Activated CD8-positive, alpha-beta memory T cell treated with anti-CD3 and anti-CD28 coated beads, Interleukin-2, amount 50 U/mL, for 1 hour (primary cell): ENCODE measurements around the gene BEND6.
"Not testable (repeated sequence)": the region's sequence is repeated elsewhere in the genome, so short reads cannot be mapped to it uniquely, and the experiment has no call there.

ENCODE experiments used
- DNase-seq: peaks from one replicate; pipeline ENCODE4 v3.0.0-alpha.2; 2020; ENCODE audit errors: extremely low read depth

BEND6 gene

DNA sequence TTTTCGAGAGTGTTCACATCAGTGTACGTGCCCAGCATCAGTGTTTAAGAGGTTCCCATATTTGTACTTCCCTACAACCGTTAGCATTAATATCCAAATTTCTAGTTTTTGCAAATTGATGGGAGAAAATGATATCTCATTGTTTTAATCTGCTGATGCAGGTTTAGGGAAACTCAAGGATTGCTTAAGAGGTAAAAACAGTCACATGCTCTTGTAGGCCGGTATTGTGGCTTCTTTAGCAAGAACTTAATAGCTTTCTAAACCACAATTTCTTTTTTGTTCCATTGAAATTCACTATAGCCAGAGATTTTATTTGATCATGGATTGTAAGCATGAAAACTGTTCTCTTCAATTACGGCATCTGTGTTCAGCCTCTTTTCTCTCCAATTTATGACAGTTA, 29.5 kb downstream of the BEND6 start:
- no peak for DNase-seq

DNA sequence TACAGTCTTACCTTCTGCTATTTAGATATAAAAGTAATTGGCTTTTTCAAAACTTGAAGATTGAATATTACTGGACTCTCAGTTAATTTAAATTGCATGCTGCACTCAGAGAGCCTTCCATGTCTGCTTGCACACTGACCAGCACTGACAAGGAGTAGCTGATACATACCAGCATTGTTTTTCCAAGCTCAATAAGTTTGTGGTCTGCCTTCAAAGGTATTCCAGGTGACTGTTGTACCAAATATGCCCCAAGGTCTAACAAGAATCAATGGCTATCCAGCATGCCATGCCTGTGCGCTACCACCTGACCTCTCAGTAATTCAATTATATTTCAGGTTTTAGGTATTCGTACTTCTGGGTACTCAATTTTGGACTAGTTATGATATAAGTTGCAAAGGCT, 30.0 kb downstream of the BEND6 start:
- DNase-seq: no peak

DNA sequence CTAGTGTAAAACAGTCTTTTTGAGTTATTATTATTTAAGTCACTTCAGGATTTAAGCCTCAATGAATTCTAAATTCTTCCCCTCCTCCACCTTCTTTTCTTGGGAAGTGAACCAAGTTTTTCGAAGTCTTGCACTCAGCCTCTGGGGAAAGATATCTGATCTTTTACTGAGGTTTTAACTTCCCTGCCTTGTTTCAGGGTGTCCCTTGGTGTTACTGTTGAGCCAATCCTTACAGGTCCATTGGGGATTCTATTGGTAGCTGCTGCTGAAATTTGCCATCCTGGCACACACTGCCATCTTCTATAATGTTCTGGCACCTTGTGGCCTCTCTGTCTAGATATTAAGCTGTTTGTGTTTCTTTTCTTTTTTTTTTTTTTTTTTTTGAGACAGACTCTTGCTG, 31.7 kb downstream of the BEND6 start:
- DNase-seq: no peak

- no peak for DNase-seq
These were observed 33.2 kb downstream of the BEND6 start for GRCh38 chr6:56988145-56988544.

GRCh38 chr6:56992036-56992435, 37.1 kb downstream of the BEND6 start:
- no peak for DNase-seq

- DNase-seq: no peak
These were observed 37.8 kb downstream of the BEND6 start for GRCh38 chr6:56992703-56993102.

DNA sequence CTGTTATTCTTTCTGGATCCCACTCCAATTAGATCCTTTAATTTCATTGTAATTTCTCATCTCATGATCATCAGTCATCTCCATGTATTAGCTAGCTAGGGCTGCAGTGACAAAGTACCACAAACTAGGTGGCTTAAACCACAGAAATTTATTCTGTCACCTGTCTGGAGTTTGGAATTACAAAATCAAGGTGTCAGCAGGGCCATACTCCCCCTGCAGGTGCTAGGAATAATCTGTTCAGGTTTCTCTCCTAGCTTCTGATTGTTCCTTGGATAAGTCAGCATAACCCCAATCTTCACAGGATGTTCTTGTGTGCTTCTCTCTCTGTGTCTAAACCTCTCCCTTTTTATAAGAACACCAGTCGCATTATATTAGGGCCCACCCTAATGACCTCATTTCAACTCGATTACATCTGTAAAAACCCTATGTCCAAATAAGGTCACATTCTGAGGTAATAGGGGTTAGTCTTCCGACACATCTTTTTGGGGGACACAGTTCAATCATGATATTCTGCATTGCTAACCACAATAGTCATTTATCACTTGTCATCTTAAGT, 40.5 kb downstream of the BEND6 start:
- no peak for DNase-seq

- no peak for DNase-seq
These were observed 41.5 kb downstream of the BEND6 start for GRCh38 chr6:56996401-56996800.

GRCh38 chr6:56999049-56999448, 44.1 kb downstream of the BEND6 start:
- no peak for DNase-seq

GRCh38 chr6:56999748-57000147, 44.8 kb downstream of the BEND6 start:
- DNase-seq: not testable (repeated sequence)

DNA sequence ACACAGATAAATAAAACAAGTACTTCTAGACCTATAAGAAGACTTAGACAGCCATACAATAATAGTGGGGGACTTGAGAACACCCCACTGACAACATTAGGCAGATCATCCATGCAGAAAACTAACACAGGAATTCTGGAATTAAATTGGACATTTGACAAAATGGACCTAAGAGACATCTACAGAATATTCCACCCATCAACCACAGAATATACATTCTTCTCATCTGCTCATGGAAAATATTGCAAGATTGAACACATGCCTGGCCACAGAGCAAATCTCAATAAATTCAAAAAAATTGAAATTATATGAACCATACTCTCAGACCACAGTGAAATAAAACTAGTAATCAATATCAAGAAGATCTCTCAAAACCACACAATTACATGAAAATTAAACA, 47.3 kb downstream of the BEND6 start:
- DNase-seq: no peak

- DNase-seq: no peak
These were observed 49.4 kb downstream of the BEND6 start for GRCh38 chr6:57004292-57004691.

DNA sequence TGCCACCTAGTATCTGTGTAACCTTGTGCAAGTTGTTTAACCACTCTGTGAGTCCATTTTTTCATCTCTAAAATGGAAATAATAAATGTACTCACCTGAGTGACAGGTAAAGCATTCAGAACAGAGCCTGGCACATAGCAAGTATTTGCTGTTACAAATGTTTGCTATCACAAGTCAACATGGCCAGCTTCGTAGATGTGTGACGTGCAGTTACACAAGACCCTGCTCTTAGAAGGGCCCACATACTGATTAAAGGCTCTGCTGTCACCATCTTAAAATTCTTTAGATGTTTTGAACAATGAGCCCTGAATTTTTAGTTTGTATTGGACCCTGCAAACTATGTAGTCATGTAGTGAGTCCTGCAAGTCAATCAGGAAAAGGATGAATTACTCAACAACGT, 51.2 kb downstream of the BEND6 start:
- no peak for DNase-seq

- not testable (repeated sequence) for DNase-seq
These were observed 53.2 kb downstream of the BEND6 start for GRCh38 chr6:57008069-57008468.

DNA sequence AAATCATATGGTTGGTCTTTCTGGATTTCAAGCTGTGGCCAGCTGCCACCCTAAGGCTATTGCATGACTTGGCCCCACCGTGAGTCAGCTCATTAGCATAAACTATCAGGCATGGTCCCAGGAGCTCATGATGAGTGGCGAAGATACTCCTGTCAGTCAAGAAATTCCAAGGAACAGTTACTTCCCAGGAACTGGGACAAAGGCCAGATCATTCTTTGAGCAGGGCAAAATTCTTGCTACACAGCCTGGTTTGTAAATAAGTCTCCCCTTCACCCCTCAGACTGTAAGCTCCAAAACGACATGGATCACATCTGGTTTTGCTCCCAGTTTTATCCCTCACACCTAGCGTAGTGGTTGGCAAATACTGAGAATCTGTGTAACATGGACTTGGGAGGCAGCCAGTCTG, 58.6 kb downstream of the BEND6 start:
- no peak for DNase-seq

DNA sequence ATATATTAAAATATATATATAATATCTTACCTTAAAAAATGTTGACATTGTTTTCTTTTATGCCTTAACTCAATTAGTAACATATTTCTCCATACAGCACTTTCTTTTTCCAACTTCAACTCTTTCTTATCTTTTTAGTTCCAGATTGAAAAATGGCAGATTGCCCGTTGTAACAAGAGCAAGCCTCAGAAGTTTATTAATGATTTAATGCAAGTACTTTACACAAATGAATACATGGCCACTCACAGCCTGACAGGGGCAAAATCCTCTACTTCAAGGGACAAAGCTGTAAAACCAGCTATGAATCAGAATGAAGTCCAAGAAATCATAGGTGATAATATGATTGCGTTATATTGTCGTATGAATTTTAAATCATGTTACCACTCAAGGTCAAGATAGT, 62.2 kb downstream of the BEND6 start:
- no peak for DNase-seq

DNA sequence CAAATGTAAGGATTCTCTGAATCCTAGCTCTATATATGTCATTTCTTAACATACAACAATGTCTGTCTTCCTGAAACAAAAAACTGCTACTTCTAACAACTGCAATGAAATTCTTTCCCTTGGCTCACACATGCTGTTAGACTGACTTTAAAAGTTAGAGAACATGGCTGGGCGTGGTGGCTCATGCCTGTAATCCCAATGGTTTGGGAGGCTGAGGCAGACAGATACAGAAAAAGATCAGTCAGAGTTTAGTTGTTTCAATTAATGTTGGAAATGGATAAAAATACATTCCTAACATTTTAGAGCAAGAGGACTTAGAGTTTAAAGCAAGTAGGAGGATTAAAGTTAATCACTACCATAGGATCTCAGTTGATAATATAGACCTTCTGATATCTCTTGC, 62.9 kb downstream of the BEND6 start:
- no peak for DNase-seq

- DNase-seq: no peak
These were observed 64.5 kb downstream of the BEND6 start for GRCh38 chr6:57019434-57019833.

DNA sequence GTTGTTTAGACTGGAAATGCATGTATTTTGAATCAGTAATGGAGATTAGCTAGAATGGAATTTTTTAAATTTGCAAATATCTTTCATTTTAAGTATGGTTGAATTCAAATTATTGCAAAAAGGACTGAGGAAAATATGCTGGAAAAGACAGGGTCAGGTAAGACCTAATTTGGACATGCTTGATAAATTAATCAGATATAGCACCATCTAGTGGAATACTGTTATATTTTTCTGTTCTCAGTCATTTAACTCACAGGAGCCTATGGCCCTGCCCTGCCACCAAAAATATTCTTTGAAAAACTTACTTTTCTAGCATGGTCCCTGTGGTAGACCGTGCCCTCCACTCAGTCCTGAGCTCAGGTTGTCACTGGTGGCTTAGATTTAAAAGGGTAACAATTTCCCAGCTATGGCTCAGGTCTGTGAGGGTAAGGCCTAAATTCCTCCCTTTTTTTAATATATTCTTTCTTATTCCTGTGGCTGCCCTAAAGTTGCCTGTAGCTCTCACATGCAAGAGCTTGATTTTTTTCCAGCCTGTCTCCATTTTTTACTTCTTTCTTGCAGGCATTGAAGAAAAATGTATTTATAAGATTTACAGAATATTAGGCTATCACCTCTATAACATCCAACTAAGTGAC, 66.3 kb downstream of the BEND6 start:
- DNase-seq: no peak

DNA sequence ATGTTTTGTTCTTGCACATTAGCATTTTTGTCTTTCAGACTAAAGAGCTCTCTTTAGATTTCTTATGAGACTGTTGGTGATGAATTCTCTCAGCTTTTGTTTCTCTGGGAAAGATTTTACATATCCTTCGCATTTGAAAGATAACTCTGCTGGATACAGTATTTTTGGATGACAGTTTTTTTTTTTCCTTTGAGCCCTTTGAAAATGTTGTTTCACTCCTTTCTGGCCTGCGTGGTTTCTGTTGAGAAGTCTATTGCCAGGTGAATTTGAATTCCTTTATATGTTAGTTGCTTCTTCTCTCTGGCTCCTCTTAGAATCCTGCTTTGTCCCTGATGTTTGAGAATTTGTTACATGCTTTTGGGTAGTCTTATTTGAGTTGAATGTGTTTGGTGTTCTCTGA, 69.4 kb downstream of the BEND6 start:
- DNase-seq: no peak

DNA sequence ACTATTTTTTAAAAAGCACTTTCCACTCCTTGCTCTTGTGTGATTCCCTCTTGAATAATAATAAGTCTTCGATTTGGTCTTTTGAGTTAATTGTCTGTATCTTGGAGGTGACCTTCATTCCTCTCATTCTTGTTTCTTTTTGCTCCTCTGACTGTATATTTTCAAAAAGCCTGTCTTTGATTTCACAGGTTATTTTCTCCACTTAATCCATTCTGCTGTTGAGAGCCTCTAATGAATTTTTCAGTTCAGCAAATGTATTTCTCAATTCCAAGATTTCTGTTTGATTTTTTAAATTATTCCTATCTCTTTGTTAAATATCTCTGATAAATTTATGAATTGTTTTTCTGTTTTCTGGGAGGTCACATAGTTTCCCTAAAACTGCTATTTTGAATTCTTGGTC, 69.9 kb downstream of the BEND6 start:
- no peak for DNase-seq

GRCh38 chr6:57026001-57026400, 71.1 kb downstream of the BEND6 start:
- no peak for DNase-seq

DNA sequence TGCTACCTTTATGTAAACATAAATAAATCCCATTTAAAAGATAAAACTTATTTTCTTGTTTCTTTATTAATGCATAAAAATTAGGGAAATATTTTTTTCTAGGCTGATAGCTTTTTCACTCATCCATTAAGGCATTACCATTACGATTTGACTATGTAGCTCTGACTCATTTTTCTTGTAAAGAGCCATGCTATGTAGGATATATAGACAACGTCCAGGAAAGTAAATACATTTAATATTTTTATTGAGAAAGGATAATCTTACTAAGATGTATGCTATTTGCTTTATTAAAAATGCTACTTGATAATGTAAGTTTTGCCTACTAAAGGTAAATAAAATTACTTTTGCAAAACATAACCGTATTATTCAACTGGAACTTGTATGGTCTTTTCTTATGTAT, 72.4 kb downstream of the BEND6 start:
- no peak for DNase-seq

GRCh38 chr6:57029213-57029612, 74.3 kb downstream of the BEND6 start:
- no peak for DNase-seq
